Measurements from ENCODE around the gene SLAMF9.

Gene SLAMF9

DNA sequence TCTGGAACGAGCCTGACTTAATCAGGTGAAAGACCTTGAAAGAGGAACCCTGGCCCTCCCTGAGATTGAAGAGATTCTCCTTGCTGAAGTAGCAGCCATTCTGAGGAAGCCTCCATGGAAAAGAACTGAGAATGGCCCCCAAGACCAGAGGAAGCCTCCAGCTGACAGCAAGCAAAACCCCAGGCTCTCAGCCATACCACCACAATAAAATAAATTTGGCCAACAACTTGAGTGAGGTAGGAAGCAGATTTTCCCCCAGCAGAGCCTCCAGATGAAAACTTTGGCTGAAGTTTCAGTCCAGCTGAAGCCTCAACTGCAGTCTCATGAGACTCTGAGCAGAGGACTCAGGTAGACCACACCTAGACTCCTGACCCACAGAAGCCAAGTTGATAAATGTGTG is 34.0 kb upstream of the SLAMF9 start:
- H3K27me3 ChIP-seq, result no peaks in the 10 kb centered on the region
- no peak overlapping the region for H3K9ac ChIP-seq
- H3K4me2 ChIP-seq, result no peak overlapping the region
- H4K20me1 ChIP-seq, result no peaks in the 10 kb centered on the region
- H3K36me3 ChIP-seq, result no peaks in the 10 kb centered on the region
- H3K9me3 ChIP-seq, result no peaks in the 10 kb centered on the region
- H3K27ac ChIP-seq, result no peak overlapping the region
- H3K4me3 ChIP-seq, result no peak overlapping the region
- H3K4me1 ChIP-seq, result no peaks in the 10 kb centered on the region; the same call in 1 of the 2 replicates
- no peak for TF ChIP-seq Cebpa-rat (IDR thresholded peaks at IDR 0.05)

DNA sequence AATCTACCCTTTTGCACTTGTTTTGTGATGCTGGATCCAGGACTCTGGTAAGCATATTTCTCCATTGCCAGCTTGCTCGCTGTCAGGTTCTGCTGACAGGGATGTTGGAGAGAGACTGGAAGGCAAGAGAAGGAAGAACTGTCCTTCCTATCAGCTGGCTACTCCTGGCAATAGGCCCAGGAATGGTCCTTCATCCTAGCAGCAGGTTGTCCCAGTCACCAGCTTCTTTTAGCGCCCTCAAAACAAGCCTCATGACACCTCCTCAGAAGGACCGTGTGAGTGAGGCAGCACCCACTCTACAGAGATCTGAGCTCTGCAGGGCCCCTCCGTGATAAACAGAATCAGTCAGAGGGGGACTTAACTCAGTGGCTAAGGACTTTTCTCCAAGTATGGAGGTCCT is 33.1 kb upstream of the SLAMF9 start:
- Histone ChIP-seq H3K9ac (no peak overlapping the region), H3K27ac (no peak overlapping the region), H3K36me3 (no peaks in the 10 kb centered on the region), H3K27me3 (no peaks in the 10 kb centered on the region), H3K4me1 (no peaks in the 10 kb centered on the region; the same call in 1 of the 2 replicates), H3K9me3 (no peaks in the 10 kb centered on the region), H3K4me2 (no peak overlapping the region), H4K20me1 (no peaks in the 10 kb centered on the region), H3K4me3 (no peak overlapping the region)
- no peak for TF ChIP-seq Cebpa-rat (IDR thresholded peaks at IDR 0.05)

DNA sequence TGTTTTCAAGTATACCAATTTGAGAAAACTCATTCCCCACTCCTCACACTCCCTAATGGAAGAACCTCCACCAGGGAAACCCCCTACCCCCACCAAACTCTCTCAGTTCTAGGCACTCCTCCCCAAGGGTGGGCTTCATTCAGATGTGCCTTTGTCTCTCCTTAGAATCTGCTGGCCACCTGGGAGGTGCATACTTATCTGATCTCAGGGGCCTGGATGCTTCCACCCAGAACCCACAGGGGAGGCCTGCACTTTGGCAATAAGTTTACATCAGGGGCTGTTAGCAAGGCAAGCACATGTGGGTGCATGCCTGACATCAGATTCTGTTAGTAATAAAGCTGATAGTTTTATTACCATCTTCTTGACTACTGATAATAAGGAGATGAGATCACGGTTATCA is 32.5 kb upstream of the SLAMF9 start:
- Histone ChIP-seq H3K4me3 (no peak overlapping the region), H3K4me1 (no peaks in the 10 kb centered on the region; the same call in 1 of the 2 replicates), H3K27me3 (no peaks in the 10 kb centered on the region), H3K36me3 (no peaks in the 10 kb centered on the region), H3K9ac (no peak overlapping the region), H3K9me3 (no peaks in the 10 kb centered on the region), H3K4me2 (no peak overlapping the region), H3K27ac (no peak overlapping the region), H4K20me1 (no peaks in the 10 kb centered on the region)
- TF ChIP-seq Cebpa-rat (IDR thresholded peaks at IDR 0.05), result no peak

DNA sequence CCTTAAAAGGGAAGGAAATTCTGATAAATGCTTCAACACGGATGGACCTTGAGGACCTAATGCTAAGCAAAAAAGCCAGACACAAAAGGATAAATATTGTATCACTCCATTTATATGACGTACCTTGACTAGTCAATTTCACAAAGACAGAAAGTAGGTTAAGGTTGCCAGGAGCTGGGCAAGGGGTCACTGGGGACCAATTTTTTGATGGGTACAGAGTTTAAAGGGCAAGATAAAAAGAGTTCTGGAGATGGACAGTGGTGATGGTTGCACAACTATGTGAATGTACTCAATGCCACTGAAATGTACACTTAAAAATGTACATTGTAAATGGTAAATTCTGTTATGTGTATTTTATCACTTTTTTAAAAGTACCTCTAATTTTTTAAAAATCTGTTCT is 32.1 kb upstream of the SLAMF9 start:
- H3K4me3 ChIP-seq, result no peak overlapping the region
- no peaks in the 10 kb centered on the region for H3K9me3 ChIP-seq

DNA sequence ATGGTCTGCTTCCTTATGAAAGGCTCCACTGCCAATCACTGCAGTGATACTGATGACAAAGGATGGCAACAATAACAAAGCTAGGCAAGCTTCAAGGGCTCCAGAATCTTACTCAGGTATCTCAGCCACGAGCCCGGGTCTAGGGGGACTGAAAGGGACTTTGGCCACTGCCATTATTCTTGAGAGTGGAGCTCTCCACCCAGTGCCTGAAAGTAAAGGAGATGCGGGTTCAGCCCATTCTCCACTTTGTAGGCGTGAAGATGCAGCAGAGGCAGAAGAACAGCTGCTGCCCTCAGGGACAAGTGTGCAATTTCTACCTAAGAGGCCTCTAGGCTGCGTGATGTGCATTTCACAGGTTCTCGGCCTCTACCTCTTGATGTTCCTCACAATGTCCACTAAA is 31.4 kb upstream of the SLAMF9 start:
- Histone ChIP-seq H3K4me2 (no peak overlapping the region), H3K4me1 (no peaks in the 10 kb centered on the region), H3K9ac (no peak overlapping the region), H3K36me3 (no peaks in the 10 kb centered on the region), H3K27me3 (no peaks in the 10 kb centered on the region), H3K4me3 (no peak overlapping the region), H3K27ac (no peak overlapping the region), H3K9me3 (no peaks in the 10 kb centered on the region), H4K20me1 (no peaks in the 10 kb centered on the region)
- TF ChIP-seq Cebpa-rat (IDR thresholded peaks at IDR 0.05), result no peak

More for the DNA sequence above, 32.1 kb upstream of the SLAMF9 start:
- Histone ChIP-seq H3K36me3 (no peaks in the 10 kb centered on the region), H3K9ac (no peak overlapping the region), H3K4me2 (no peak overlapping the region), H3K4me1 (no peaks in the 10 kb centered on the region), H4K20me1 (no peaks in the 10 kb centered on the region), H3K27ac (no peak overlapping the region), H3K27me3 (no peaks in the 10 kb centered on the region)
- TF ChIP-seq Cebpa-rat (IDR thresholded peaks at IDR 0.05), result no peak

DNA sequence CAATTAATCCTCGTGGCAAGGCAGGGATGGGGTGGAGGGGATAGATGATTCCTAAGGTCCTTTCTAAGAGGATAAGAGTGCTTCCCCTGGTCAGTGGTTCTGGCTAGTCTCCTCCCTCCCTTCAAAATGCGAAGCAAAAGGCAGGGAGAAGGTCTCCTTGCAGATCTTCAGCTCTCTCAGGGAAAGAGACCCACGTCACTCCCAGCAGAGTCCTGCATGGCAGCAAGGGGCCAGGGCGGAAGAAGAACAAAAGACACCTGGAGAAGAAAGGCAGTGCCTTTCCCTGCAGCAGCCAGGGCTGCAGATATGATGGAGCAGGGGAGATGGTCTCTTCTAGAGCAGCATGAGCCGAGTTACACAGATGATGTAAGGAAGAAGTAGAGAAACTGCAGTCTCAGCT is 29.6 kb upstream of the SLAMF9 start:
- Histone ChIP-seq H3K27me3 (no peaks in the 10 kb centered on the region), H3K9ac (no peak overlapping the region), H3K4me1 (no peaks in the 10 kb centered on the region)

DNA sequence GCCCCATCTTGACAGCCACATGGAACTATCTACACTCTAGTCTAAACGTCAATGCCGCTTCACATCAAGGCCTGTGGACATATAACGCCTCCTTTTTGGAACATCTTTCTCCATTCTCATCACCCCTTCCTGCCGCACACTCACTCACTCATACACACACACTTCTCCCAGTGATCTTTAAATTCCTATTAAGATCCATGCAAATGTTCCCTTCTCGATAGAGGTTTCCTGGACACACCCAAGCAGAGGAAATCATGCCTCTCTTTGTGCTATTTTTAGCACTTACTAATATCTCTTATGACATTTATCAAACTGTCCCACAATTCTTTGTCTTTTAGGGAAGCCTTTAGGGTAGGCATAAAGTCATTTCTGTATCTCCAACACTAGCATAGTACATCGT is 28.2 kb upstream of the SLAMF9 start:
- Histone ChIP-seq H3K4me1 (no peaks in the 10 kb centered on the region), H3K4me2 (no peak overlapping the region), H4K20me1 (no peaks in the 10 kb centered on the region), H3K36me3 (no peaks in the 10 kb centered on the region), H3K27ac (no peak overlapping the region), H3K9ac (no peak overlapping the region), H3K4me3 (no peak overlapping the region), H3K9me3 (no peaks in the 10 kb centered on the region), H3K27me3 (no peaks in the 10 kb centered on the region)
- TF ChIP-seq Cebpa-rat (IDR thresholded peaks at IDR 0.05), result no peak

More for the DNA sequence above, 29.6 kb upstream of the SLAMF9 start:
- Histone ChIP-seq H3K36me3 (no peaks in the 10 kb centered on the region), H4K20me1 (no peaks in the 10 kb centered on the region), H3K27ac (no peak overlapping the region), H3K4me3 (no peak overlapping the region), H3K9me3 (no peaks in the 10 kb centered on the region), H3K4me2 (no peak overlapping the region)
- no peak for TF ChIP-seq Cebpa-rat (IDR thresholded peaks at IDR 0.05)

DNA sequence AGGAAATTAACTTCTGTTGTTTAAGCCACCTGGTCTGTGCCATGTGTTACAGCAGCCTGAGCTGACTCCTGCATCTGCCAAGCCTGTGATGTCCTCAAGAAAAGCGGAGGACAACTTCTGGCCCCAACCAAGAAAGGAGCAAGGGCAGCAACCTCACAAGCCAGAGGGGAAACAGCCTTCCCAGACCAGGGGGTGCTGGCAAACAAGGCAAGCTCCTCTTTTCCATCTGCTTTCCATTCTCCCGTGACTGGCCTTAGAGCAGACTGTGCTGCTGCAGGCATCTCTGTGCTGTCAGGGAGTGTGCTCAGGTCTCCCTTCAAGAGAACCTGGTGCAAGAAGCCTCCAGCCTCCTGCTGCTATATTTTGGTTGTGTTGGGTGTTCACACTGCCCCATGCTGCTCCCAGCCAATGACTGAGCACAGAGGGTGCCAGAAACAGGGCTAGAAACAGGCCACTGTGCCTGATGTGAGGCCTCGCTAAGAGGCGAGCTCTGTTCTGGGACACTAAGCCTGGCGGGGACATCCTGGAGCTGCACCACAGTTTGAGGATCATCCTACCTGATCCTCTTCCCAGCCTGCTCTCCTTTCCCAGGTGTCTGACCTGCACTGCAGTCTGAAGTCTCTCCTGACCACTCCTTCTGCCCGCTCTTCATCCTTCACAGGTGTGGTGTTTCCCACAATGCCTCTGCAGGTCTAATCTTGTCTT is 27.5 kb upstream of the SLAMF9 start:
- no peaks in the 10 kb centered on the region for H3K36me3 ChIP-seq
- TF ChIP-seq Cebpa-rat (IDR thresholded peaks at IDR 0.05), result no peak
- no peak overlapping the region for H3K9ac ChIP-seq
- H3K4me1 ChIP-seq, result no peaks in the 10 kb centered on the region
- H3K4me2 ChIP-seq, result no peak overlapping the region
- no peak overlapping the region for H3K4me3 ChIP-seq
- H3K9me3 ChIP-seq, result no peaks in the 10 kb centered on the region
- no peaks in the 10 kb centered on the region for H3K27me3 ChIP-seq
- H3K27ac ChIP-seq, result no peak overlapping the region
- H4K20me1 ChIP-seq, result no peaks in the 10 kb centered on the region

DNA sequence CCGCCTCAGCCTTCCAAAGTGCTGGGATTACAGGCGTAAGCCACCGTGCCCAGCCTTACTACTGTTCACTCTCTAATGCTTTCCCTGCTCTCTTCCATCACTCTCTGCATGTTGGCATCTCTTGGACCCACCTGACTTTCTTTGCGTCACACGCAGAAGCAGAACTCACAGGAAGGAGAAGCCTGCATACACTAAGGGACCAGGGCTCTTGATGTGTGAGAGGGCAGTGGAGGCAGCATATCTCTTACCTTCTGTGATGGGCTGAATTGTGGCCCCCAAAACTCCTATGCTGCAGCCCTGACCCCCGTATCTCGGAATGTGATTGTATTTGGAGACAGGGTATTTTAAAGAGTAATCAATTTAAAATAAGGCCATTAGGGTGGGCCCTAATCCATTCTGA is 26.7 kb upstream of the SLAMF9 start:
- Histone ChIP-seq H3K9ac (no peak overlapping the region), H3K4me2 (no peak overlapping the region), H3K27ac (no peak overlapping the region), H4K20me1 (no peaks in the 10 kb centered on the region), H3K27me3 (no peaks in the 10 kb centered on the region), H3K4me1 (no peaks in the 10 kb centered on the region), H3K9me3 (no peaks in the 10 kb centered on the region), H3K4me3 (no peak overlapping the region), H3K36me3 (no peaks in the 10 kb centered on the region)
- TF ChIP-seq Cebpa-rat (IDR thresholded peaks at IDR 0.05), result no peak

DNA sequence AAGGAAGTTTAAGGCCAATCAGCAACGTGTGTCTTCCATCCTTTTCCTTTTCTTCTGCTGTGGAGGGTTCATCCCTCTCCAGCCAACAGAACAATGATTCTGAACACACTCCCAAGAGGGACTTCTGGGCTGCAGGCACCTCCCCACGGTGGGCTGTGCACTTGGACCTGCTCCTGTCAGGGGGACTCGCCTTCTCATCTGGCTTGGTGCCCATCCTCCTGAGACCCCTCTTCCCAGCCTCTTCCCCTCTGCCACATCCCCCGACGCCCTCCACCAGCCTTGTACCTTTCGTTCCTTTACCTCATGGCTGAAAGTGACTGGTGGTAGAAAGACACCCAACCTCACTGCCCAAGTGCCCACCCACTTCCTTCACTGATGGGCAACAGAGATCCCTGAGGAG is 26.0 kb upstream of the SLAMF9 start:
- Histone ChIP-seq H3K27me3 (no peaks in the 10 kb centered on the region), H3K9me3 (no peaks in the 10 kb centered on the region)

DNA sequence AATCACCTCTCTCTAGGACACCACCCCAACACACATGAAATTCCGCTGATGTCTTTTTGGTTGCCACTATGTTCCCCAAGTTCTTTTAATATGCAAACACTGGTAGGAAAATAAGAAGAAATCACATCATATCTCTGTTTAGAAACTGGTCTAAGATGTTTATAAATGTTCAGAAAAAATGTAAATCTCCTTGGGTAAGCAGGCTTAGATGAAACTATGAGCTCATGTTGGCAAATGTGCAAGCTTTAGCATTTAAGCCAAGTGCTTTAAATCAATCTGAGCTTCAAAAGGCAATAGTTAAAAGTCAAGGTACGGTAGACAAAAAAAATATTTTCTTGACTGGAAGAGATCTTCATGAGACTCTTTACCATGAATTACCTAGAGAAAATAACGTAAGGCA is 25.2 kb upstream of the SLAMF9 start:
- no peaks in the 10 kb centered on the region for H3K4me1 ChIP-seq
- no peaks in the 10 kb centered on the region for H3K9me3 ChIP-seq
- no peaks in the 10 kb centered on the region for H3K36me3 ChIP-seq
- H3K27ac ChIP-seq, result no peak overlapping the region
- H3K27me3 ChIP-seq, result no peaks in the 10 kb centered on the region
- no peak overlapping the region for H3K4me2 ChIP-seq
- H4K20me1 ChIP-seq, result no peaks in the 10 kb centered on the region
- TF ChIP-seq Cebpa-rat (IDR thresholded peaks at IDR 0.05), result no peak
- no peak overlapping the region for H3K9ac ChIP-seq
- H3K4me3 ChIP-seq, result no peak overlapping the region

More for the DNA sequence above, 26.0 kb upstream of the SLAMF9 start:
- no peak overlapping the region for H3K9ac ChIP-seq
- H3K36me3 ChIP-seq, result no peaks in the 10 kb centered on the region
- H3K4me2 ChIP-seq, result no peak overlapping the region
- H4K20me1 ChIP-seq, result no peaks in the 10 kb centered on the region
- H3K4me3 ChIP-seq, result no peak overlapping the region
- no peak overlapping the region for H3K27ac ChIP-seq
- H3K4me1 ChIP-seq, result no peaks in the 10 kb centered on the region
- no peak for TF ChIP-seq Cebpa-rat (IDR thresholded peaks at IDR 0.05)
